ENCODE data around the gene CDH6. TPM values are rescaled to one million over a fixed set of nuclear protein-coding genes. Genes with fewer than 3 reads are reported as not detected.

Gene CDH6
- total RNA-seq, 2 donors from 2014 or later = not detected

DNA sequence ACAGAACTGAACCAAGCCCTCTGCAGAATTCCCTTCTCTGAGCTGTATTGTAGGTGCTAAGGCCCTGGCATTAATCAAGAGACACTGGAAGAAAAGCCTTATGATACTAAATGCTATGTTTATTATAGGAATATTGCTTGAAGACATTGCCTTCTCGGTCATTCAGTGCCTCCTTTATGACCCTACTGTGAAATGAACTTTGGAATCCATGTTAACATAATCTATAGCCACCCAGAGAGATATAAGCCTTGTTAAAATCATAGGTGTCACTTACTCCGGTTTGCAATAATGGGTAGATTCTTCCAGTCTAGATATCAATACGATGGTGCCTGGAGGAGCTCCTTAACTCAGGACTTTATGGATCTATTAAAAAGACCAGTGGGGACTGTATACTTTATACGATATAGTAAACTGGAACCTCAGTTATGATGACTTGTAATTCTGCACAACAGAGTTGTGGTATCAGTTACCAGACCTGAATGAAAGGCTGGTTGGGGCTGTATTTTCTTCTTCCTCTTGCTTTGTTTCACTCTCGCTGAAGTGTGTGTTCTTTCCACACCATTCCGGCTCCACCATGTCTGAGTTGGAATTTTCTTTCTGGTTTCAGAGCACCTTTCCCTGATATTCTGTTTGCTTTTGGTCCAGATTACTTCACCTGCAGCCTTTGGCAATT is 183.9 kb downstream of the CDH6 start:
- no peak overlapping the region for H3K27ac Mint-ChIP-seq
- H3K4me1 Mint-ChIP-seq = no peaks in the 10 kb centered on the region
- H3K27me3 Mint-ChIP-seq = peaks cover 15% of the 10 kb centered on the region
- H3K9me3 Mint-ChIP-seq = no peaks in the 10 kb centered on the region
- ATAC-seq (replicated peaks) = no peak
- no peak overlapping the region for H3K4me3 Mint-ChIP-seq
- no peaks in the 10 kb centered on the region for H3K36me3 Mint-ChIP-seq (ENCODE audit: low read depth)

GRCh38 chr5:31378136-31378535 is 184.7 kb downstream of the CDH6 start:
- Mint-ChIP-seq H3K27me3 (peaks cover 15% of the 10 kb centered on the region), H3K27ac (no peak overlapping the region), H3K4me1 (no peaks in the 10 kb centered on the region), H3K9me3 (no peaks in the 10 kb centered on the region), H3K4me3 (no peak overlapping the region), H3K36me3 (ENCODE audit: low read depth) (no peaks in the 10 kb centered on the region)
- no peak for ATAC-seq (replicated peaks)
